HG02840 (cell line): ENCODE measurements around the gene SNRPB2.

ENCODE experiments used
- ATAC-seq: cut with Tn5 transposase; IDR thresholded peaks from one replicate; pipeline ENCODE4 v1.9.1; 2021; ENCODE audit warnings: mild to moderate bottlenecking, moderate library complexity, moderate number of reproducible peaks; ENCODE audit not compliant: unreplicated experiment, low FRiP score

Gene SNRPB2

DNA sequence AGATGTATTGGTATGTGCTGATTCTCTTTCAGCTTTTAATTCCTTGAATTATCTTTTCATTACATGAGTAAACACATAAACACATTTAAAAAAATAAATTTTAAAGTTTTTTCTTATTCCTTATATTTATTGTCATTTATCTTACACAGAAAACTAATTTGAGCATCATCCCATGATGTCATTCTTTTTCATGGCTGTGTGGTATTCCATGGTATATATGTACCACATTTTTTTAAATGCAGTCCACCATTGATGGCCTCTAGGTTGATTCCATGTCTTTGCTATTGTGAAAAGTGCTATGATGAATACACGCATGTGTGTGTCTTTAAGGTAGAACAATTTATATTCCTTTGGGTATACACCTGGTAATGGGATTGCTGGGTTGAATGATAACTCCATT lies 51.7 kb downstream of the SNRPB2 start:
- ATAC-seq, result no peak

DNA sequence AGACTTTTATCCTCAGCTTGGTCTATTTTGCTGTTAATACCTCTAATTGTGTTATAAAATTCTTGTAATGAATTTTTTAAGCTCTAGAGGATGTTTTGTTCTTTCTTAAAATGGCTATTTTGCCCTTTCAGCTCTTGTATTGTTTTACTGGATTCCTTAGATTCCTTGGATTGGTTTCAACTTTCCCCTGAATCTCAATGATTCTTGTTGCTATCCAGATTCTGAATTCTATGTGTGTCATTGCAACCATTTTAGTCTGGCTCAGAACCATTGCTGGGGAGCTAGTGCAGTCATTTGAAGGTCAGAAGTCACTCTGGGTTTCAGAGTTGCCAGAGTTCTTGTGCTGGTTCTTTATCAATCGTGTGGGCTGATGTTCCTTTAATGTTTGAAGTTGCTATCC lies 55.4 kb downstream of the SNRPB2 start:
- no peak for ATAC-seq
